Caki2 (cell line): Measurements from ENCODE around the gene OPRL1. TPM values are rescaled to one million over a fixed set of nuclear protein-coding genes. Genes with fewer than 3 reads are reported as not detected.

Experiments
- DNase-seq: peaks from one replicate; pipeline ENCODE4 v3.0.0-alpha.2; 2015; ENCODE audit warnings: low read depth
- in situ Hi-C: cut with HindIII; loops from 2 replicates; pipeline ENCODE4 v1.10.0; 2016; ENCODE audit warnings: low sequenced_read_pairs, low pct_unique_long_range_greater_than_20kb, mixed read lengths
- total RNA-seq: library from RNA; depleted of rRNA; stranded (reverse); fragments of >200 nt; shearing (Covaris generic); gene quantifications from 2 replicates; pipeline ENCODE4 v1.2.3, GENCODE V29; 2014; ENCODE audit warnings: low replicate concordance

OPRL1 gene
- total RNA-seq, 1 experiment from 2014 or later, result 0.84 TPM

- DNase-seq, result no peak
- in situ Hi-C loops, result no loop called here
Measured at GRCh38 chr20:64106435-64106961, 26.6 kb downstream of the OPRL1 start.

- in situ Hi-C loops, result no loop called here
- DNase-seq, result no peak
Measured at GRCh38 chr20:64106981-64107735, 27.3 kb downstream of the OPRL1 start, which contains the start of gene NPBWR2. TSS of gene NPBWR2 (minus strand) at chr20:64107565. CDS start at chr20:64106831, 734 bp downstream.

GRCh38 chr20:64107736-64108457, 28.0 kb downstream of the OPRL1 start:
- DNase-seq, result no peak
- in situ Hi-C loops, result no loop called here

- in situ Hi-C loops, result no loop called here
- no peak for DNase-seq
Measured at GRCh38 chr20:64108731-64109681, 29.1 kb downstream of the OPRL1 start.

DNA sequence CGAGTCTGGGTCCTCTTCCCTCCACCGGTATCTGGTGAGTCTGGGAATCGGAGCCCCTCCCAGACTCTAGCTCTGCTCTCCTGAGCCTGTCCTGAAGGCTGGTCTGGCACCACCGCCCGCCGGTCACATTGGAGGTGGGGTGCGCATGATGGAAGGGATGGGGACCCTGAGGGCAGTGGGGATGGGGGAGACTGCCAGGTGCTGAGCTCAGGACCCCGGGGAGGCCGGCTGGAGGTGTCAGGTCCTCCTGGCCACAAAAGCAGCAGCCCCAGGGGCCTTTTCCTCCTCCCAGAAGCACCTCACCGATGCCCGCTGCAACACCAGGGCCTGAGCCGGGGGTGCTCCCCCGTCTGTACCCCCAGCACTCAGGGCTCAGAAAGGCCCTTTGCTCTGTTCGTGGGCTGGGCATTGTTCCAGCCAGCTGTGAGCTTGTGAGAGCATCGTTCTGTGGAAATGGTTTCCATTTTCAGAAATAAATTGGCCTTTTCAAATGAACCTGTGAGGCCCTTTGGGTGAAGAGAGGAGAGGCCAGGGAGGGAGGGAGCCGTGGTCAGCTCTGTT, 30.0 kb downstream of the OPRL1 start:
- DNase-seq, result no peak
- in situ Hi-C loops, result no loop called here

GRCh38 chr20:64110411-64111068, 30.7 kb downstream of the OPRL1 start:
- in situ Hi-C loops, result no loop called here
- no peak for DNase-seq

DNA sequence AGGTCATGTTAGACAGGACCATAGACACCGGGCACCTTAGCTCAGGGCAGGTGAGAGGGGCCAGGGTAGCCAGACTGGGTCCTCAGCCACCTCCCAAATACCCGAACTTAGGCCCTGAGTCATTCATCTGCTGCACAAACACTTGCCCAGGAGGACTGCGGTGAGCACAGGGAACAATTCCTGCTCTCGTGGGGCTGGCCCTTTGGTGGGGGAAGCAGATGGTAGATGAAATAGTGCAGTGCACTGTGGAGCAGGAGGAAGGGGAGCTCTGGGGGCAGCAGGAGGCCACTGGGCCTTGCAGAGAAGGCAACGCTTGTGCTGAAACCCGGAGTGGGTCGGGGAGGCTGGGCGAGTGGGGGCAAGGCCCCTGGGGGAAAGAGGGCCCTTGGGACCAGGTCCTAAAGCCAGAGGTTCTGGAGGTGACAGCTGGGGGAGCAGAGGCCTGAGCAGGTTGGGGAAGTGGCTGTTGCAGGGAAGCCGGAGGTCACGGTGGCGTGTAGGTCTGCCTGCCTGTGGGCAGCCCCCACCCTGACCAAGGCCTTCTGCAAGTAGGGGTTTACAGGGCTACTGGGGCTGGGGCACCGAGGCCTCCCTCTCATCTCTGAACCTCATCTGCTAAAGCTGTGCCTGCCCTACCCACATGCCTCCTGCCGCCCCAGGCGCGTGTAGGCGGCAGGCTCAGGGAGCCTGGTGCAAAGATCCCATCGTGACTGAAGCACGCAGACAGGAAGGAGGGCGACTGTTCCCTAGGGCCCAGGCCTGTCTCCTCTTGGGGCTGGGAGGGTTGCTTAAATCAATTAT, 32.2 kb downstream of the OPRL1 start:
- in situ Hi-C loops, result no loop called here
- DNase-seq, result no peak

DNA sequence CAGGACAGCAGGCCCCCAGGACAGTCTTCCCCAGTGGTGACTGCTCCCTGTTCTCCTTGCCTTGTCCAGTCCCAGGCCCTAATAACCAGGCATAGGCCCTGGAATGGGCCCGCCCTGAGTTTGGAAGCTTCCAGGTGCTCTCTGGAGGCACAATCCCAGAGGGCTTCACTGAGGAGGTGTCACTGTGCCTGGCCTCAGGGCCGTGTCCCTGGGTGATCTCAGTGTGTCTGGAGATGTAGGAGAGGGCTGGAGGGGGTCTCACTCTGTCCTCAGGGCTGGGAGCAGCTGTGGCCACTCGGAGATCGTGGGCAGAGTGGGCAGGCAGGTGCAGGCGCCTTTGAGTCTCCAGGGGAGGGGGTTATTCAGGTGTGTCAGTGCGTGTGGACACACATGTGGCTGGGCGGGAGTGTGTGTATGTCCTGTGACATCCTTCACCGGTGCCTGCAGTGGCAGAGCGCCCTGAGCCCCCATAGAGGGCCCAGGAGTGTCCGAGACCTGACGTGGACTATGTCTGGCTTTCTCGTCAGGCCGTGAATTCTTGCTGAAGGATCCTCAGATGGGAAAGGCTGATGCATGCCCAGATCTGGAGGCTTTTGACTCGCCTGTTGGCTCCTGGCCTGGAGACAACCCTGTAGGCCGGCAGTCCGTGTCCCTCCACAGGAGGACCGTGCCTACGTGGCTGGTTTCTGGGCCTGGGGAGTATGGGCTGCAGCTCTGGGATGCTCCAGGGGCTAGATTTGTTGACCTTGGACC, 33.0 kb downstream of the OPRL1 start:
- DNase-seq, result no peak
- in situ Hi-C loops, result no loop called here

DNA sequence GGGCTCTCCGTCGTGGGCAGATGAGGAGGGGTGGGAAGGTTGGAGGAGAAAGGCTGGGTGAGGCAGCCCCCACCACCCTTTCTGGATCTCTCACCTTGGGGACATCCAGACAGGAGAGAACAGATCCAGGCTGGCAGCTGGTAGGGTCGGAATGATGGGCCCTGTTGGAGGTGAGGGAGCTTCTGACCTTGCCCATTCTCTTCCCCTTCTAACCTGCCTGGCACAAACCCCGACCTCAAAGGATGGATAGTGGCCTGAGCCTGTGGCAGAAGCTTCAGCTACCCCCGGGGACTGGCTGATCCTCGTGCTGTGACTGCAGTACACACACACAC, 33.5 kb downstream of the OPRL1 start:
- DNase-seq, result no peak
- in situ Hi-C loops, result no loop called here

GRCh38 chr20:64113796-64114355, 34.0 kb downstream of the OPRL1 start:
- DNase-seq, result no peak
- in situ Hi-C loops, result no loop called here

- DNase-seq, result no peak
- in situ Hi-C loops, result no loop called here
Measured at GRCh38 chr20:64114356-64114971, 34.6 kb downstream of the OPRL1 start.

DNA sequence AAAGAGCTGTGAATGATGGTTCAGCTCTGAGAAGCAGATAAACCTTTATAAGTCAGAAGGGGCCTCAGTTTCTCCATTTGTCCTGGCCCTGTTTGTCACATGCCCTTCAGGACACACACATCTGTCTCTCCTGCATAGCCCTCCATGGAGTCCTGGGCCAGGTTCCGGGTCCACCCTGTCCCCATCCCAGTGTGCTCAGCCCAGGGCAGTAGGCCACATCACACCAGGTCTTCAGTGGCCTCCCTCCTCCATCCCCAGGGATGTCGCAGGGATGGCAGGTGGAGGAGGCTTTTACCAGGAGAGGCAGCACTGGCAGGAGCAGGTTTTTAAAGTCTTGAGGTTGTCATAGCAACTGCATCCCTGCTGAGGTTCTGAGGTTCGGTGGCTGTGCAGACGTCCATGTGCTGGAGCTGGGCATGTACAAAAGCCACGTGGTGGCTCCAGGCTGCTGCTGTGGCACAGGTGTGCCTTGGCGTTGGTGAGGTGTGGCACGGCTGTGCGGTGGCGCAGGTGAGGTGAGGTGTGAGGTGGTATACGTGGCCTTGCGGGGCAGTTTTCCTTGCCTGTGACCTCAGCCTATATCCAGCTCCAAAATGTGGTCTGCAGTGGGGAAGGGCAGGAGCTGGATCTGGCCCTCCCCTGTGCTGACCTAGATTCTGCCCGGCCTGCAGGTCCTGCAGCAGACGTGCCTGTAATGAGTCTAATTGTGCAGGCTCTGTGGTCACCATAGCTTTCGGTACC, 35.5 kb downstream of the OPRL1 start:
- DNase-seq, result no peak
- in situ Hi-C loops, result no loop called here

GRCh38 chr20:64116016-64116415, 36.1 kb downstream of the OPRL1 start:
- DNase-seq, result no peak
- in situ Hi-C loops, result no loop called here

GRCh38 chr20:64116541-64117431, 36.9 kb downstream of the OPRL1 start:
- in situ Hi-C loops, result no loop called here
- no peak for DNase-seq
